Measurements from ENCODE around the gene CC2D2A.

The CC2D2A gene

DNA sequence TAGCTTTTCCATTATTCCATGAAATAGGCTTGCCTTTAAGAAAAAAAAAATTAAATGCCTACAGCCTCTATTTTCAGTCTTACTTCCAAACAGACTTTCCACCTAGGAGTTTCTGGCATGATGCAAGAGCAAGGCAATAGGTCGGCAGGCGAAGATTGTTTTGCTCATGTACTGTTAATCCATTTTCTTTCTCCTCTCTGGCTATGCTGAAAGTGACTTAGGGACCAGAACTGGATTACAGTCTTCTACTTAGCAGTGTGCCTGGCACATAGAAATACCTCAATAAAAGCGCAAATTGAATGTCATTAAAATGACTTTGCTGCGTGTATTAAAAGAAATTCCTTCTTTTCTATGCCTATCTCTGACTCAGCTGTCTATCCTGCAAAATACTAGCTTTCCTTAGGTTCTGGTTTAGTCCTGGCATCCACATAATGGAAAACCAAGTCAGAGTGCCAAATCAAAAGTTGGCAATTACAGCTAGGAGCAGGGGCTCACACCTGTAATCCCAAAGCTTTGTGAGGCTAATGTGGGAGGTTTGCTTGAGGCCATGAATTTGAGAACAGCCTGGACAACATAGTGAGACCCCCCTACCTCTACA, 51.9 kb downstream of the CC2D2A start:
- no peak for DNase-seq

DNA sequence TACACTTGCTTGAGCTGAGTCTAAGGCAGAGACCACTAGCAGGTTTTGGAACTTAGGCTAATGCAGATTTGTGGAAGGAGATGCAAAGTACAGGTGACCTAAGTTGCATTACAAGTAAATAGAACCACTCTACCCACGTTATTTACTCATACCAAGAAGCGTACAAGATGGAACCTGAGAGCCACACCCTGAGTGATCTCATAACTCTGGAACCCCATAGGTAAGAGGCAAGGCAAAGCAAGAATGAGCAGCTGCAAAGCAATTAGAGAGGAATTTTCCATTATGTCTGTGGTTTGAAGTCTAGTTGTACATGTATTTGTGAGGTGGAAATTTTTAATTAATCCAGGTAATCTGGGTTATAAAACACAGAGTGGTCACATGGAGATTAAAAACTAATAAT, 55.4 kb downstream of the CC2D2A start:
- no peak for DNase-seq

DNA sequence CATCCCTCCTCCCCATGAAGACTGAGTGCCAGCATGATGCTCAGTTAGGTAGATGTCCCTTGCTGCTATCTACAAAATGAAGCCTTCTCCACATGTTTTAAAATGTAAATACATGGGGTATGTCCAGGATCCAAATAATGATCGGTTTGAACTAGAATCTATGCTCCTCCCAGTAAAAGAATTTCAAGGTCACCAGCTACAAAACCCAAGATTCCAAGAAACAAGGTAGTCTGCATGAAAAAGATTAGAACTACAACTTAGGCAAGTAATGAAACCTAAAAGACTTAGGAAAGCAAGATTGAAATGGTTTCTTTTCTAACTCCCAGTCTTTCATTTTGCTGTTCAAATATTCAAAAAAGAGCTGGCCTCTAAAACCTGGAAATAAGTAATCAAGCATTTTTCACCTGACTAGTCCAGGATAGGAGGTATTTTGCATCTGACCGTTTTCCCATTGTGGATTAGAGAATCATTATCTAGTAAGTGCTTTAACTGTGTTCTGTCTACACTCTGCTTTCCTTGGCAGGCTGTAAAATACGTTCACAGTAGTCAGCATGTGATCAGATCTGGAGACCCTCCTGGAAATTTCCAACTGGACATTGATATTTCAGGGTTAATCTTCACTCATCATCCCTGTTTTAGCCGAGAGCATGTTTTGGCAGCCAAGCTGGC, 57.4 kb downstream of the CC2D2A start:
- DNase-seq: no peak

DNA sequence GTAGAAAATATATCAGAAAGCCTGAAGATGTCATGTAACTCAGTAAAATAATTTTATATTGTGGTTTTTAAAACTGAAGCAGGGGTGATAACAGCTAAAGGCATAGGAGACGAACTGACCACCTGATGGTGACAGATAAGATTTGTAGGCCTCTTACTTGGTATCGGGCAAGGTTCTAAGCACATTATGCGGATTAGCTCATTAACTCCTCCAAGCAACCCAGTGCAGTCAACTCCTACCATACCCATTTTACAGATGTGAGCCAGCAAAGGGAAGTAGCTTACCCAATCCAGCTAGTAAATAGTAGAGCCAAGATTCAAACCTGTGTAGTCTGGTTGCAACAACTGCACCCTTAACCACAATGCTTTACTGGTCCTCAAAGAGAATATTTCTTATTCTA, 62.1 kb downstream of the CC2D2A start:
- DNase-seq: no peak

DNA sequence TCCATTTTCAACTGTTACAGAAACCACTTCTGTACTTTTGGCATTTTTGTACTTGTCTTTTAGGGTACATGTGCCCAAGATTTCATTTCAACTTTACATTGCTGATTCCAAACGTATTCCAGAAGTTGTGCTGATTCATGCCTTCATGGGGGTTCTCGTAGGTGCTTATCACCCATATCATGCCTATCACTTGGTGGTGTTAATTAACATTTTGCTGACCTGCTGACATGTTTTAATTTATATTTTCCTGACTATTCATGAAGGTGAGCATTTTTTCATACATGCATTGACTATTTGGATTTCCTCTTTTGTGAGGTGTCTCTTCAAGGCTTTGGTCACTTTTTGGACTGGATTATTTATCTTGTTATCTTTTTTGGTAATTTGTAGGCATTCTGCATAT, 64.1 kb downstream of the CC2D2A start:
- DNase-seq: no peak

DNA sequence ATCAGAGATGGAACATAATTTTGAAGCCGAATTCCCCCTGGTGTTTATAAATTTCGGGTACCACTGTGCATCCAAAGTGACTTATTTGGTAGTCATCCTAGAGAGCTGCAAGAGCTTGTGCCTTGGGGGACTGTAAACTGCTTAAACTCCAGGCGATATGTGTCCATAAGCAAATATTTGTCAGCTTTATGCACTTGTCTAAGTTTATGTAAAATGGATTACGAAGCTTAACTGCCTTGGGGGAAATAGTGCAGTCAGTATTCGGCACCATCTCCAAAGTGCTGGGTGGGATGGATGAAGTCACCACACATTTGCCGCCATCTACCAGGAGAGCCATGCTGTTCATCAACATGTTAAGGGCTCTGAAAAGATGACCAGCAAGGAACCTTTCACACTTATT, 65.9 kb downstream of the CC2D2A start:
- no peak for DNase-seq

DNA sequence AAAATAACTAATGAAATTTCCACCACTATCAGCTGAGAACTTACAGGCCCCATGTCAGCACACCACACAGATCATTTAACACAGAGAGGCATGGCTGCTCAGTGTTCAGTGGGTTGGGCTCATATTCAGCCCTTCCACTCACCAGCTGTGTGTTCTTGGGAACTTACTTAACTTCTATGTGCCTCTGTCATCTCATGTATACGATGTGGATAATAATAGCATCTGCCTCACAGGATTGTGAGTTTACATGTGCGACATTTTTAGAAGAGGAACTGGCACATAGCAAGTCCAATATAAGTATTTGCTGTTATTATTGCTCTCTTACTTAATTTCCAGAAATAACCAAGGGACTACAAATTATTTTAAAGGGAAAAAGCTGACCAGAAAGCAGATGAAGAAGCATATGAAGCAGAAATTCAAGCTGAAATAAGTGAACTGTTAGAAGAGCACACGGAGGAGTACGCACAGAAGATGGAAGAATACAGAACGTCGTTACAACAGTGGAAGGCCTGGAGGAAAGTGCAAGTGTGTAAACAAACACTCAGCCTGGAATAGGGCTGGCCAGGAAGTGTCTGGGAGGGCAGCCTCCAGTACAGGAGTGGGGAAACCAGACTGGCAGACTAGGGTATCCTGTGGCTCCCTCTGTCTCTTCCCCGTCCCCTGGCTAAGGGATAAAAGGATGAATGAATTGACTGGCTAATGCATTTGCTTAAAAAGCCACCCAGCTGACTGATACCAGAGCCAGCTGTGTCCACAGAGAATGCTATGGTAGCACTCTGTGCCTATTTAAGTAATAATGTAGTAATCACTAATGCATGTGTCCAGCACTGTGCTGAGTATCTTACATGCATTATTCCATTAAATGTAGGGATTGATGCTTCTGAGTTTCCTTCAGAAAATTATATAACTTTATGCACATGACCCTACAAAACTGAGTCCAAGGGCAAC, 67.1 kb downstream of the CC2D2A start:
- no peak for DNase-seq

DNA sequence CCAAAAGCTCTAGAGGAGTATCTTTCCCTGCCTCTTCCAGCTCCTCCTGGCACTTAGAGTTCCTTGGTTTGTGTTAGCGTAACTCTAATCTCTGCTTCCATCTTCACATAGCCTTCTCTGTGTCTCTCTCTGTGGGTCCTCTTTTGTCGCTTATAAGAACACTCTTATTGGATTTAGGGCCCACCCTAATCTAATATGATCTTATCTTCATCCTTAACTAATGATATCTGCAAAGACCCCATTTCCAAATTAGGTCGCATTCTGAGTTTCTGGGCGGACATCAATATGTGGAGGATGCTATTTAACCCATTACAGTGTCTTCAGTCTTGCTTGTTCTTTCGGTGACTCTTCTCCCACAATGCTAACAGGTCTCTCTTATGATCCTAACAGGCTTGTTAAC, 72.3 kb downstream of the CC2D2A start:
- DNase-seq: no peak

DNA sequence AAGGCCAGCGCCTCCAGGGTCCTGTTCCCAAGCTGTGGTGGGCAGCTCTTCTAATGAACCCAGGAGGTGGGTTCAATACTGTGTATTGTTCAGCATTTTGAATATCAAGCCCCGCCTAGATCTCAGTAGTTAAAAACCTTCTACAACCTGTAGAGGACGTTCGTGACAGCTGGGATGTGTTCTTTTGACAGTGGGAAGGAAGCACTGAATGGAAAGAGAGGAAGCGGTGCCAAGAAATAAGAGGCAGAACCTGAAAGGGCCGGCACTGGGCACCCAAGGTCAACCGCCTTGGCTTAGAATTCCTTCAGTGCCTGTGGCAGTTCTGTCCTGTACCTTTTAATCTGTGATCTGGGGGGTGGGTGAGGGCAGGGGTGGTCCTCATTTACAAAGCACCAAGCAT, 73.1 kb downstream of the CC2D2A start:
- no peak for DNase-seq

DNA sequence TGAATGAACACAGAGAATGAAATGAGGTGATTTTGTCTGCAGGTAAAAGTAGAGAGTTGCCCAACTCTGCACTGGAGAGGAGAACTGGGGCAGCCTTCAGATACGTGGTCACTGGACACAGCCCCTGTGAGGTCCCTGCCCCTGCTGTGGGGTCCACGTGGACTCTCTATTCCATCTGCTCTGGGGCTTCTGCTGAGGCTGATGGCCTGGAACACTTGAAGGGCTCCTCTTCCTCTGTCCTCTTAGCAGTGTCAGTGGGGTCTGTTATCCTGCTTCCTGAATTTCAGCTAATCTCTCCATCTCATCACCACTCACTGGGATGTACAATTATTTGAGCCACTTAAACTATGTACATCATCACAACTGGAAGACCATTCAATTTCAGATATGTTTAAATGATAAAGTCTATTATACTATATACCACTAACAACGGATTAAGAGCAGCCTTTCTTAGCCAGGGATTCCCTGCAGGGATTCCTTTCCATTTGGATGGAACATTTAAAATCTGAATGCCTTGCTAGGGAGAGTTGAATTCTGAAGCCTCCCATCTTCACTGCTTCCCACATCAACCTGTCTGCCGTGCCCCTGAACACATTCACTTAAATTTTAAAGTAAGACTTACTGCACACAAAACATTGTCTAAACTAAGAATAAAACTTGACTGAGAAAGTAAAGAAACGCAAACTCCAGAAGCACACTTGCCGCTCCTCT, 74.0 kb downstream of the CC2D2A start:
- DNase-seq: no peak

DNA sequence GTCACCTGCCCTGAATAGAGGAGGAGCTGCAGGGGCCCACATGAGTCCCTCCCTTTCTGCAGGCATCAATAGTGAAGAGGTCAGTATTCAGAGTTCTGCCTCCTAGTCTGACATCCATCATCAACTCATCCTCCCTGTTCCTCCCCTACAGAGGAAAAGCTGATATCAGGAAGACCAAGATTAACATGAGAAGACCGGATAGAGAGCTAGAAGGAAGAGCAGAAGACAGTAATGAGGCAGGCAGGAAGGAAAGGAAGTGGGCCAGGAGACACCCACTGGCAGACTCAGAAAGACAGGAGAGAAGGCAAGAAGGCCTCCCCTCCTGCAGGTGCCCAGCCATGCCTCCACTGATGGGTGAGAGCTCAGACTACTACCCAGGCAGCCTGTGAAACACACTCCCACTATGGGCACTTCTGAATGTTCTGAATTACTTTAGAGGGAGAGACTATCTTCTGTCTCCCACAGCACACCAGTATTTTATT, 74.6 kb downstream of the CC2D2A start:
- DNase-seq: no peak

DNA sequence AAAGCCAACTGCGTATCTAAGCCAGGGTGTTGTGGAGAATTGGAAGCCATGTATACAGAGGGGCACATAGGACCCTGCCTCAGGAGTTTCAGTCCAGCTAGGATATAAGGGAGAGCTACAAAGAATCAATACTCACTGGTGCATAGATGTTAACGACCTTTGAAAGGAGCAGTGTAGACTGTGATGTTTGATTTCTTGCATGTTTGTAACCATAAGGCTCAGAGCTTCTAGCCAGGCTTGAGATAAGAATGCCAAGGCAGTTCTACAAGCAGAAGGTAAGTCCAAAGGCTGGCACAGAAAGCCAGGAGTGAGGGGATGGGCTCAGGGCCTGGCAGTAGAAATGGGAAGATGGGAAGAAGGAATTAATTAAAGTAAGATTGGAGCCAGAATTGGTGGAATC, 75.7 kb downstream of the CC2D2A start:
- DNase-seq: no peak

DNA sequence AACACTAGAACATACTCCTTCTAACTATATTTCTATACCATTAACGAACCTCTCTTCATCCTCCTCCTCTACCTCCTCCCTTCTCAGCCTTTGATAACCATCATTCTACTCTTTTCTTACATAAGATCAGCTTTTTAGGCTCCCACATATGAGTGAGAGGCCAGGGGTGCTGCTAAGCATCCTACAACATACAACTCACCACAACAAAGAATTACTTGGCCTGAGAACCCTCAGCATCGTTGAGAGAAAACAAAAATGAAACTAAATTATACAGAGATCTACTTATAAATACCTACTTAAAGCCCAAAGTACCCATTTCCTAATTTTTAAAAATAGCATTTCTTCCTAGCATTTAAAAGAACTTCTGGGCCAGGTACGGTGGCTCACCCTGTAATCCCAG, 77.7 kb downstream of the CC2D2A start:
- no peak for DNase-seq

DNA sequence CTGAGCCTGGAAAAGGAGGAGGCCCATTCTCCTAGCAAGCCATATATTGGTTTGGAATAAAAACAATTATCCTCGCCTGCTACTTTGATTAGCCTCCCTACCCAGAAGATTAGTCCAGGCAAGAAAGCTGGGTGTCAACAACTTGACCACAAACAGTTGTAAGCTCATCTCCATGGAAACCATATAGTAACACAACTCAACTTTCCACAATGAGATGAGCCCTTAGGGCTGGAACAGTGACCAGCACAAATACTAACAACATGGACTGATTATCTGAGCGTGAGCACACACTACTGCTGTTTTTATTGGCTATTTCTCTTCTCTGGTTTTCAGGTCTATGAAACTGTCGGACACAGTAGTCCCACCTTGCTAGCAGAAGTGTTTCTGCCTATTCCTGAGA, 80.8 kb downstream of the CC2D2A start:
- no peak for DNase-seq

DNA sequence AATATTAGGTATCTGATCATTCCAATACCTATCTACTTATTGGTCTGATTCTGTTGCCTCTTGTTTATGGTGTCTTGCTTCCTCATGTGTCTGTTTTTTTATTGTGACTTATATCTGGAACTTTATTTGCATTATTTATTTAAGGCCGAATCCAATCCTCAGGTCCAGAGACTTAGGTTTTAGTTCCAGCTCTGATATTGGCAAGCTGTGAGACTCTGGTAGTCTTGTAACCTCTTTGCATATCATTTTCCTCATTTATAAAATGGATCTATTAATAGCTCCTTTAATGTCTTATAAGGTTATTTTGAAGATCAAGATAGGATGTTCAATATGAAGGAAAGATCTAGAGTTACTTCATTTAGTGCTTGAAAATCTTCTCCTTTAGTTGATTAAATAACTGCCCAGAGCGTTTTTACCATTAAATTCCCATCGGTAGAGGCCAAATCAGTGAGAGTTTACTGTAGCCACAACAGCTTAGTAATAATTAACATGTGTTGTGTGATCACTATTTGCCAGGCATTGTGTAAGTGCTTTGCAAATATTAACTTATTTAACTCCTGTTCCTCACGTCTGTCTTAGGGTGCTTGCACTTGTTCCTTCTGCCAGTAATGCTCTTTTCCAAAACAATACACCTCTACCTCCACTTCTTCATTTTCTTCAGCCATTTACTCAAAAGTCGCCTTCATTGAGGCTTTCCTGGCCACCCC, 82.2 kb downstream of the CC2D2A start:
- no peak for DNase-seq

DNA sequence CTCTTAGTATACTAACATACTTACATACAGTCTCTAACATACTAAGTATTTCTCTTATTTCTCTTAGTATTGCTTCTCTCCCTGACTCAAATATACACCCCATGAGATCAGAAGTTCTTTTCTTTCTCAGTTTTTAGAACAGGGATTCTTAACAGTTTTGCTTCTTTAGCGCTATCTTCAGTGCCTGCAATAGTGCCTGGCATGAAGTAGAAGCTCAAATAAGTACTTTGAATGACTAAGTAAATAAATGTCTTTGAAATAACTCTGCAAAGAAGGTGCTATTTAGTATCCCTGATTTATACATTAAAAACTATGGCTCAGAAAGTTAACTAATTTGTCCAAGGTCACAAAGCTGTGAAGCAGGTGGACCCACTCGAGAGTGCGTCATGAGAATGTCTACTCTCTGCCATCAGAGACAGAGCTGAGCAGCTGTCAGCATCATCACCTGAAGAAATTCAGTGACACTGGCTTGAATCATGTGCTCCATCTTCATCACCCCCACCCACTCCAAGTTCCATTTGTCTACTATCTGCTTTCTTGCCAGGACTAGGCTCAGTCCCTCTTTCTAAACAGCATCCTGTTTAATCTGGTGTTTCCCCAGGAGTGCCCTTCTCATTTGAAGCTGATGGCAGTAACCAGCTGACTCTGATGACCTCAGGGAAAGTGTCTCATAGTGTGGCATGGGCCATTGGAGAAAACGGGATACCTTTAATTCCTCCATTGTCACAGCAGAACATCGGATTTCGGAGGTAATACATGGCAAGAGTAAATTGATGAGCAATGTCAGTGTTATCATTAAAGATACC, 83.1 kb downstream of the CC2D2A start:
- DNase-seq: no peak

DNA sequence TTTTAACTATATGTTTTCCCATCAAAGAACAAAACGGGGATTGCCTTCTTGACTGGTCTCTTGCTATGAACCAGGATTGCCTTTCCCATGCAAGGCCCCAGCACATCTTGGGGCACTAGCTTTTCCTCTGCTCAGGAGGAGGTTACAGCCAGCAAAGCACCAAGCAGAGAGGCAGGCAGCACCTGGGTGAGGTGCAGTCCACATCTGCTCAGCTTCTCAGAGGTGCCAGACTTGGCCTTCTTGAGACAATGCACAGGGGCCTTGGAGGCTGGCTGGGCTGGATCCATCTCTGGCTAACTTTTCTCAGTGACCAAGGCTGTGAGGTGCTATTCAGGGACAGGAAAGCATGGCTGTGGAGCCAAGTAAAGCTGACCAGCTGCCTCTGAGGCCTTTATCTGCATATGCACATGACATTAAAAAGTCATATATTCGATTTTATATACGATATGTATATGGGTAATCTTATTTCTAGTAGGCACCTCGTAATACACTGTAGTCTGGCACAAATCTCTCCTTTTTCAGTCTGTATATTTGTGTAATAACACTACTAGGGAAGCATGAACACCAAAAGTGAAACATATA, 86.9 kb downstream of the CC2D2A start:
- DNase-seq: no peak

DNA sequence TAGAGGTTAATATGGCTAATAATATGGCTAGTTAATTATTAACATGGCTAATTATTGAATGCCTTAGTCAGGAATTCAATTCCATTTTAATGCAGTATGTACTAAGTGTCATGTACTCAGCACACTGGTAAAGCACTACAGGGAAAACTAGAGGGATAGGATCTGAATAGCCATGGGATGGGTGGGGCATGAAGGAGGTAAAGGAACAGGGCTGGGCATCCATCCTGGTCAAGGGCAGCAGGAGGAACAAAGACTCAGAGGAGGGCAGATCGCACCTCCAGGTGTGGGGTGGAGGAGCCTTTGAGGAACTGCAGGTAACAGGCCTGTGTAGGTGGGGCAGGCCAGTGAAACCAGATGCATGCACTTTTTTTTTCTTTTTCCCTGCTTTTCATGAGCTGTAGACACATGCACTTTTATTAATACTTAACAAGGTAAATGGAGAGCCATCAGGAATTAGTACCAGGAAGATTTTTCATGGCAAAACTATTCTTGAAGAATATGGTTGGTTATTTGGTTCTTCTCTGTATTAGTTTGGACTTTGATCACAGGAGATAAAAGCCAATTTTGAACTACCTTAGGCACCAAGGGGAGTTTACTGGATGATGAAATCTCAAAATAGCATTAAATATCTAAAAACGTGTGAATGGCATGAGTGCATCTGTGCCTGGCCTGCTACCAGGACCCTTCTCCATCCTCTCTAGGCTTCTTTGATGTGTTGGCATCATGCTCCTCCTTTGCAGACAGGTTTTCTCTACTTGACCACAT, 88.3 kb downstream of the CC2D2A start:
- no peak for DNase-seq

DNA sequence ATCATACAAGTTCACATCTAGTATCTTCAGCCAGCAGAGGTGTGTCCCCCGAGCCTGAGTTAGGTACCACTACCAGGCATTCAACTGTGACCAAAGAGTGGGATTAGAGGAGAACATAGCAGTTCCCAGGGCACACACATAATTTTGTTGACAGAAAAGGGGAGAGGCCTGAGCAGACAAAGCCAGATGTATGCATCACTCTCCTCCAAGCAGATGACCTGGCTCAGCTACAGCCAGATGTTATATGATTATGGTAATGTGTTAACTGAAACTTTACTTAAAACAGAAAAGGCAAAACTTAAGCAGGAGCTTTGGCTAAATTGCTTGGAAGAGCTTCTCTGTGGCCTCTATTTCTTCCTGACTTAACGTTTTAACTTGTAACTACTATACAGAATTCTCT, 88.9 kb downstream of the CC2D2A start:
- DNase-seq: no peak

DNA sequence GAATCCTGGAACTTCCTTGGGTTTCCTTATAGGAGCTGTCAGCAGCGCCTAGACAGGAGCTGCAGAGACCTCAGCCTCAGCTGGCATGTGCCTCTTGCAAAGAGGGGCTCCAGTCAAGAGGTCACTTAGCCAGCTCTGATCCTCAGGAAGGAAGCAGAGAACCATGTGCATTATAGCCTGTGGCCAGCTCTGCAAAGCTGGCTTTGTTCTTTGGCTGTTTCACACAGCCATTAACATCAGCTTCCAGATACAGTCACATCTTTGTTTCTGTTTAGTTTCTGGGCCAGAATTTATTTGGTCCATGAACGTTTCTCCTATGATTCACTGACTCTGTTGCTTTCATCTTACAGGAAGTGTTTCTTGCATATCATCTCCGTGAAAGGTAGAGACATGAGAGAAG, 92.4 kb downstream of the CC2D2A start:
- no peak for DNase-seq

DNA sequence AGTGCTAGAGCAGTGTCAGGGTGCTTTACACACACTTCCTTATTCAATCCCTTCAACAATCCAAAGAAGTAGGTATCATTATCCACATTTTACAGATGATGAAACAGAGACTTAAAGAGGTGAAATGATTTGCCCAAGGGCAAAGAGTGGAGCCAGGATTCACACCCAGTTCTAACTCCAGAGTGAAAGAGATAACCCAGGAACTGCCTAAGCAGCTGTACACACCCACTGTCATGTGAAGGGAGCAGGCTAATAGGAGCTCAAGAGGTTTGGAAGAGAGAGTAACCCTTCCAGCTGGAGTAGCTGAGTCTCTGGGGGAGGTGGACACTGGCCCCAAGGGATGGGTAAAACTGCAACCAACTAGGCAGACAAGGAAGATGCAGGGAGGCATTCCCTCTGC, 92.9 kb downstream of the CC2D2A start:
- DNase-seq: no peak

All from NCI-H1436 (cell line).